ENCODE measurements around the gene SMIM12. TPM values are rescaled to one million over a fixed set of nuclear protein-coding genes. Genes with fewer than 3 reads are reported as not detected.
"Not testable (repeated sequence)": the region's sequence is repeated elsewhere in the genome, so short reads cannot be mapped to it uniquely, and the experiment has no call there.

SMIM12 gene
- total RNA-seq, 4 donors from 2014 or later = 11.8 to 31.2 (median 19.4) TPM

DNA sequence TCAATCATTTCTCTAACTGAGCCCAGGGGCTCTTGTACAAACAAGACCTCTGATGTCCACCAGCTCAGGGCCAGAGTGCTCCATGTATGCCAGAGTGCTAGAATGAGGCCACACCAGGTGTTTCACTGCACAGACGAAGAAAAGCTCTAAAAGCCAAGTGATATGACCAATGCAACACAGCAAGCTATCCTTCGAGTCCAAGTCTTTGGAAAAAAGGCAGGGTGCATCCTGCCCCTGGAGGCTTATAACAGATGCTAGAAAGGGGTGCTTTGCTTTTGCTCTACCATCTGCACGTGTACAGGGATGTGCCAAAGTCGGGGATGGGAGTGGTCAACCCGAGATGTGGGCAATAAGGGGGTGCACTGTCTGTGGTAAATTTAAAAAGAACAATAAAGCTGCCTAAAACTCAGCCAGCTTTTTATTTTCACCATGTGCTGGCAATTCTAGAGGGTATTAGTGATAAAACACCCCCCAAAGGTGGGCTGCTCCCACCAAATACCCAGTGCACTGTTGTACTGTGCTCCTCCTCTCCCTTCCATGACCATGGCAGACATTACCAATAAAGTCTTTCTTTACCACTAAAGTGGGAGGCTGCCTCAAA, 32.1 kb downstream of the SMIM12 start:
- no peak overlapping the region for H3K27ac ChIP-seq

DNA sequence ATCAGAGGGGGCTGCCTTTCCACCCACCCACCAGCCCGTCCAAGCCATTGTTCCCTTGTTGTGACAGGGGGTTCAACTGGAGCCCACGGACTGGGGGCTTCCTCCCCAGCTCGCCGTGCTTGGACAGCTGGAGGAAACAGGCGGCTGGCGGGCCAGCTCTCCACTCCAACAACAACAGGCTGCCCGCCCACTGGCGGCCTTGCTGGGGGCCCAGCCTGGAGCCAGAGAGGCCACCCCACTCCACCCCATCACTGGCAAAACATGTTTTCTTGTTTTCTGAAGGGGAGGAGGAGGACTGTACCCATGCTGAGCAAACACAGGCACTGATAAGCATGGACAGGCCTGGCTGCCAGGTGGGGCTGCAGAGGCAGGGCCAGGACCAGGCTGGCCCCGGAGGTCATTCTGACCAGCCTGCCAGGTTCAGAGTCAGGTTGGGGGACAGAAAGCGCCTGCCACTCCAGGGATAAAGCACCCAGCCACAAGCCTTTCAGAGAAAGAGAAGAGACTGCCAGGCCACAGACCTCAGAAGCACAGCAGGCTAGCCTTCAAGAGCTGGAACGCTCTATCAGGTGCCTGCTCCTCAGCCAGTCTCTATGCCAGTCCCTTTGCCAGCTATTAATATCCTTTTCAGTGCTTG, 34.0 kb downstream of the SMIM12 start:
- DNase-seq = no peak
- H3K4me1 ChIP-seq = no peaks in the 10 kb centered on the region
- no peak overlapping the region for H3K4me3 ChIP-seq
- no peaks in the 10 kb centered on the region for H3K9me3 ChIP-seq
- H3K36me3 ChIP-seq = no peaks in the 10 kb centered on the region
- no peak for TF ChIP-seq POLR2A (IDR thresholded peaks at IDR 0.05)
- TF ChIP-seq, protein P1, sequence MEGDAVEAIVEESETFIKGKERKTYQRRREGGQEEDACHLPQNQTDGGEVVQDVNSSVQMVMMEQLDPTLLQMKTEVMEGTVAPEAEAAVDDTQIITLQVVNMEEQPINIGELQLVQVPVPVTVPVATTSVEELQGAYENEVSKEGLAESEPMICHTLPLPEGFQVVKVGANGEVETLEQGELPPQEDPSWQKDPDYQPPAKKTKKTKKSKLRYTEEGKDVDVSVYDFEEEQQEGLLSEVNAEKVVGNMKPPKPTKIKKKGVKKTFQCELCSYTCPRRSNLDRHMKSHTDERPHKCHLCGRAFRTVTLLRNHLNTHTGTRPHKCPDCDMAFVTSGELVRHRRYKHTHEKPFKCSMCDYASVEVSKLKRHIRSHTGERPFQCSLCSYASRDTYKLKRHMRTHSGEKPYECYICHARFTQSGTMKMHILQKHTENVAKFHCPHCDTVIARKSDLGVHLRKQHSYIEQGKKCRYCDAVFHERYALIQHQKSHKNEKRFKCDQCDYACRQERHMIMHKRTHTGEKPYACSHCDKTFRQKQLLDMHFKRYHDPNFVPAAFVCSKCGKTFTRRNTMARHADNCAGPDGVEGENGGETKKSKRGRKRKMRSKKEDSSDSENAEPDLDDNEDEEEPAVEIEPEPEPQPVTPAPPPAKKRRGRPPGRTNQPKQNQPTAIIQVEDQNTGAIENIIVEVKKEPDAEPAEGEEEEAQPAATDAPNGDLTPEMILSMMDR (IDR thresholded peaks at IDR 0.05) = no peak
- H3K27ac ChIP-seq = no peak overlapping the region
- intact Hi-C loops (cut with DNase I; ENCODE audit: low total_unique reads) = no loop called here
- H3K27me3 ChIP-seq = no peaks in the 10 kb centered on the region

More for the DNA sequence above, 32.1 kb downstream of the SMIM12 start:
- H3K4me1 ChIP-seq = no peaks in the 10 kb centered on the region
- TF ChIP-seq POLR2A (IDR thresholded peaks at IDR 0.05) = no peak
- TF ChIP-seq, protein P1 (IDR thresholded peaks at IDR 0.05) = no peak
- H3K4me3 ChIP-seq = no peak overlapping the region
- H3K27me3 ChIP-seq = no peaks in the 10 kb centered on the region
- no peaks in the 10 kb centered on the region for H3K9me3 ChIP-seq
- no peak for DNase-seq
- H3K36me3 ChIP-seq = no peaks in the 10 kb centered on the region
- intact Hi-C loops (cut with DNase I; ENCODE audit: low total_unique reads) = no loop called here

DNA sequence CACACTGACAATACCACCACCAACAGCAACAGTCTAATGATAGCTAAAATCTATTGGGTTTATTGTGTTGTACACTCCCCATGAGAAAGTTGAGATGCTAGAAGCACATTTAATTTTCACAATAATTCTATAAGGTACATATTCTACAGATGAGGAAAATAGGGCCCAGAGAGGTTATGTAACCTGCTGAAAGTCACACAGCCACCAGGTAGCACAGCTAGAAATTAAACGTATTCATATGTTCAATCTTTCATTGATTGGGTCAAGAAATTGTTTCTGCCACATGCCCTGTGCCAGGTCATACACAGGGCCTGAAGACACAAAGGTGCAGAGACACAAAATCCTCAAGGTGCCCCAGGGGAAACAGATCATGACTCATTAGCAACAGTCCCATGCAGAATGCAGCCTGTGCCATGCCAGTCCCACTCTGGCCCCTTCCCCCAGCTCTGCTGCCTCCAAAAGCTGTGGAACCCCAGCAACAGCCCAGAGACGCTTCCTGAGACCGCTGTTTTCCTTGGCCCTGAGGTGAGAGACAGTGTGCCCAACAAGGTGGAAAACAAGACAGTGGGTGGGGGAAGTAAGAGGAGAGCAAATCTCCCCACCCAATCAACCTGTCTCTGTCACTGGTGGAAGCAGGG, 34.6 kb downstream of the SMIM12 start:
- intact Hi-C loops (cut with DNase I; ENCODE audit: low total_unique reads) = no loop called here
- Histone ChIP-seq H3K27ac (no peak overlapping the region), H3K36me3 (no peaks in the 10 kb centered on the region), H3K9me3 (no peaks in the 10 kb centered on the region), H3K27me3 (no peaks in the 10 kb centered on the region), H3K4me1 (no peaks in the 10 kb centered on the region), H3K4me3 (no peak overlapping the region)
- DNase-seq = no peak
- TF ChIP-seq, protein P1 (IDR thresholded peaks at IDR 0.05) = no peak
- no peak for TF ChIP-seq POLR2A (IDR thresholded peaks at IDR 0.05)

DNA sequence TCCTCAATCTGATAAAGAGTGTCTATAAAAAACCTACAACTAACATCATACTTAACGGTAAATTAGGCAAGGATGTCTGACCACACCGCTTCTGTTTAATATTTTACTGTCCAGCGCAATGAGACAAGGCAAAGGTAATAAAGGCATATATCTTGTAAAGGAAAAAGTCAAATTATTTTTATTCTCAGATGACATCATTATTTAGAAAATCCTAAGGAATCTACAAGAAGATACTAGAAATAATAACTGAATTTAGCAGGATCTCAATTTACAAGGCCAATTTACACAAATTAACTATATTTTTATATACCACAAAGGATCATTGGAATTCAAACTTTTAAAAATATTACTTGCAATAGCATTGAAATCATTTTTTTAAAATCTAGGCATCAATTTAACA, 37.3 kb downstream of the SMIM12 start:
- Histone ChIP-seq H3K36me3 (no peaks in the 10 kb centered on the region), H3K9me3 (no peaks in the 10 kb centered on the region), H3K4me1 (no peaks in the 10 kb centered on the region), H3K27ac (no peak overlapping the region), H3K27me3 (no peaks in the 10 kb centered on the region), H3K4me3 (no peak overlapping the region)
- no peak for DNase-seq
- TF ChIP-seq POLR2A (IDR thresholded peaks at IDR 0.05) = no peak
- TF ChIP-seq, protein P1 (IDR thresholded peaks at IDR 0.05) = no peak
- intact Hi-C loops (cut with DNase I; ENCODE audit: low total_unique reads) = no loop called here

DNA sequence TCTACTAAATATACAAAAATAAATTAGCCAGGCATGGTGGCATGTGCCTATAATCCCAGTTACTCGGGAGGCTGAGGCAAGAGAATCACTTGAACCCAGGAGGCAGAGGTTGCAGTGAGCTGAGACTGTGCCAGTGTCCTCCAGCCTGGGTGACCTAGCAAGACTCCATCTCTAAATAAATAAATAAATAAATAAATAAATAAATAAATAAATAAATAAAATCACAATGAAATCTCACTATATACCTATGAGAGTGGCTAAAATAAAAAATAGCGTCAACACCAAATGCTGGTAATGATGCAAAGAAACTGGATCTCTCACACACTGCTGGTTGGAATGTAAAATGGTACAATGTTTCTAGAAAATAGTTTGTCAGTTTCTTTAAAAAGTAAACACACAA, 40.7 kb downstream of the SMIM12 start:
- H3K4me3 ChIP-seq = not testable (repeated sequence)

More for the DNA sequence above, 40.7 kb downstream of the SMIM12 start:
- intact Hi-C loops (cut with DNase I; ENCODE audit: low total_unique reads); H3K36me3 ChIP-seq; H3K27ac ChIP-seq; DNase-seq; H3K27me3 ChIP-seq; H3K4me1 ChIP-seq; H3K9me3 ChIP-seq: not testable (repeated sequence)

All from uterus (tissue), 4 donors.